OCI-LY7 (cell line): ENCODE measurements around the gene LRRC42.

Source experiments
- CTCF ChIP-seq: fragments of 200-600 bp; sonication (generic); conservative IDR thresholded peaks from 2 replicates; pipeline ENCODE4 v1.5.1; 2014; ENCODE audit warnings: mild to moderate bottlenecking, antibody characterized with exemption, low read length, moderate library complexity, mixed read lengths
- EZH2phosphoT487 ChIP-seq: fragments of 200-600 bp; sonication (generic); IDR thresholded peaks from 2 replicates; pipeline ENCODE4 v1.6.1; 2018; ENCODE audit warnings: low read depth, borderline replicate concordance, mild to moderate bottlenecking, mixed run types, antibody characterized with exemption, low read length, moderate library complexity, mixed read lengths

DNA sequence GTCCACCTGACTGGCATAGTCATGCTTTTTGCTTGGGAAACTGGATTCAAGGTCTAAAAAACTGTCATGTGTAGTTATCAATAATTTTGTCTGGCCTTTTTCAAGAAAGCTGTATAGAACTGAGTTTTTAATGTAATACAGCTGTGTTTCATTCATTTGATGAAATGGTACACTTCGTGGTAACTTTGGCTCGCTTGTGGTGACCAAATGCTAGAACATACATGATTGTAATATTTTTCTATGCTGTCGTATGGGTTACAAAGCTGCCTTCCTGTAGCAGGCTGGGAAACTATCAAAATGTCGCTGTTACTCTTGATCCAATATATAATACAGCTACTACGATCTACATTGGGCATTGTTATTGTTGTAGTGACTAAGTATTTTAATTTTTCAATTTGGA is 2.1 kb downstream of the LRRC42 start:
- no peak for TF ChIP-seq CTCF
- no peak for TF ChIP-seq EZH2phosphoT487
